Immature natural killer cell (primary cell): ENCODE data around the gene SAMD4B. TPM values are rescaled to one million over a fixed set of nuclear protein-coding genes. Genes with fewer than 3 reads are reported as not detected.

Source experiments
- DNase-seq, 3 donors: peaks; one replicate each; pipeline ENCODE4 v3.0.0; 2022; ENCODE audit warnings: mixed read lengths in 1 of 3
- H3K27ac Mint-ChIP-seq, 6 donors: one replicate each; pipeline ENCODE4 v1.8.0; 2020; ENCODE audit warnings: mixed read lengths in 6 of 6, mild to moderate bottlenecking in 5 of 6, inconsistent platforms in 4 of 6, moderate library complexity in 3 of 6
- H3K27me3 Mint-ChIP-seq, 3 donors: one replicate each; pipeline ENCODE4 v1.8.0; 2020 to 2021; ENCODE audit warnings: low read depth in 3 of 3, mild to moderate bottlenecking in 3 of 3, mixed read lengths in 3 of 3, moderate library complexity in 3 of 3, inconsistent platforms in 1 of 3
- H3K36me3 Mint-ChIP-seq, 3 donors: one replicate each; pipeline ENCODE4 v1.8.0; 2020; ENCODE audit warnings: mixed read lengths in 3 of 3, inconsistent platforms in 2 of 3, mild to moderate bottlenecking in 2 of 3
- H3K4me1 Mint-ChIP-seq, 2 donors: one replicate each; pipeline ENCODE4 v1.8.0; 2020; ENCODE audit warnings: inconsistent platforms in 2 of 2, mild to moderate bottlenecking in 2 of 2, mixed read lengths in 2 of 2, moderate library complexity in 1 of 2
- H3K4me3 Mint-ChIP-seq, 5 donors: one replicate each; pipeline ENCODE4 v1.8.0; 2020; ENCODE audit warnings: mild to moderate bottlenecking in 5 of 5, mixed read lengths in 5 of 5, inconsistent platforms in 3 of 5, moderate library complexity in 3 of 5
- H3K9me3 Mint-ChIP-seq, 6 donors: one replicate each; pipeline ENCODE4 v1.8.0; 2020; ENCODE audit warnings: mild to moderate bottlenecking in 6 of 6, mixed read lengths in 6 of 6, inconsistent platforms in 4 of 6, moderate library complexity in 3 of 6
- polyA plus RNA-seq, 3 donors: library from polyadenylated mRNA; unstranded; fragments of 300-500 nt; fragmentation: Illumina TruSeq; gene quantifications; one replicate each; pipeline ENCODE4 v1.2.3, GENCODE V29; 2021

SAMD4B gene
- polyA plus RNA-seq, 3 donors from 2014 or later, result 2.9 to 17.8 (median 3.9) TPM

DNA sequence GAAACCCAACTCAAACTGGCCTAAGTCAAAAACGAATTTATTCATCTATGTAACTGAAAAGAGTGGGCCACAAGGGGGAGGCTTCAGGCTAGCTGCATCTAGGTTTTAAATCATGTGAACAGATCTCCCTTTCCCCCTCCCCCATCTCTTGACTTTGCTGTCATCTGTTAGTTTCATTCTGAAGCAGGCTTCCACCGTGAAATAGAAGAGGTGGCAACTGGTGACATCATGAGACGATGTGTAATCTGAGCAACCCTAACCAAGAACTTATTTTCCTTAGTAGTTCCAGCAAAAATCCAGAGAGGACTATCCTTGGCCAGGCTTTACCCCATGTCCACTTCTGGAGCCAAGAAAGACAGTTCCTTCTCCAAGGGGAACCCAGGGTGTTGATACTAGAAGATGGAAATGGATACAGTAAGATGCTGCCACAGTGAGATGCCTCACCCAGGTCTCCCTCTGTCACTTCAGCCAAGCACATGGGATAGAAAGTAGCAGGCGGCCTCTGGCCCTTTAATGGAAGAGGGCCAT is 9.4 kb downstream of the SAMD4B start:
- peak in 2 of 3 donors; percentile 22 to 24 for DNase-seq
- Mint-ChIP-seq H3K4me1 (peaks cover 9 to 18% of the 10 kb centered on the region in 2 donors), H3K36me3 (peaks cover 3 to 35% (median 22%) of the 10 kb centered on the region in 3 donors), H3K9me3 (no peaks in the 10 kb centered on the region), H3K4me3 (no peak overlapping the region), H3K27ac (peak overlapping the region in 3 of 6 donors; percentile 52 to 55 (median 55)), H3K27me3 (peaks cover 0 to 3% (median 0%) of the 10 kb centered on the region in 3 donors)

DNA sequence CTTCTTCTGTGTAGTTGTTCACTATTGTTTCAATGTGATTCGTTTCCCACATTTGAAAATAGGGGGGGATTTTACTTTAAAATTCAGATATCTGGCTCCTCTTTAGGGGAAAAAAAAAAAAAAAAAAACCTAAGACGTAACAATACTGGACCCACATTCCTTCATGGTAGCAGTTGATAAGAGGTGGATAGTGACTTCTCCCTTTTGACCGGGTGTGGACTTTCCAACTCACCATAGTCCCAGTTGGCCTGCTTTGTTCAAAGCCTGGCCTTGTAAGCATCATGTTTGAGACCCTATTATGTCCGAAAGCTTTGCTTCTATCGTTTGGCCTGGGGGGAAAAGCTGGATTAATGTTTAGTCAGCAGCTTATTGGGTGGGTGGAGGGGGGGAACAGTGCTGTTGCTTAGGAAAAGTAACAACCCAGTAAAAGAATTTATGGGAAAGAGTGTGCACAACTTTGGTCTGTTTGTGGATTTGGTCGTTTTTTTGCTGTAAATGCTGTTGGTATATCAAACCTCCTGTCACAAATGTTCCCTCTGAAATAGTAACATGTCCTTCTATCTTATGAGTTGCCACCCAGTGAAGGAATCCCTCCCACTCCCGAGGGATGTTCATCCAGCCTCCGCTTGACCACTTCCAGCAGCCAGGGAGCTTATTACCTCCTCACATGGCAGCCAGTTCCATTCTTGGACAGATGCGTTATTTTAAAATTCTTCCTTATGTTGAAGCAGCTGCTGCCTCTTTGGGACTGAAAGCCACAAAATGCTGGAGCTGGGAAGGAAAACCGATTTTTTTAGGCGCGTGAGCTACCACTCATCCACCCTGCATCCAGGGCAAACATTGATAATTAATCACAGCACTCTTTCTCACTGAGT is 10.4 kb downstream of the SAMD4B start:
- peaks cover 0 to 3% (median 0%) of the 10 kb centered on the region in 3 donors for H3K27me3 Mint-ChIP-seq
- peaks cover 4 to 9% of the 10 kb centered on the region in 2 donors for H3K4me1 Mint-ChIP-seq
- peak overlapping the region in 1 of 6 donors; percentile 55 for H3K27ac Mint-ChIP-seq
- DNase-seq, result no peak
- H3K4me3 Mint-ChIP-seq, result no peak overlapping the region
- peaks cover 3 to 44% (median 29%) of the 10 kb centered on the region in 3 donors for H3K36me3 Mint-ChIP-seq
- H3K9me3 Mint-ChIP-seq, result no peaks in the 10 kb centered on the region

DNA sequence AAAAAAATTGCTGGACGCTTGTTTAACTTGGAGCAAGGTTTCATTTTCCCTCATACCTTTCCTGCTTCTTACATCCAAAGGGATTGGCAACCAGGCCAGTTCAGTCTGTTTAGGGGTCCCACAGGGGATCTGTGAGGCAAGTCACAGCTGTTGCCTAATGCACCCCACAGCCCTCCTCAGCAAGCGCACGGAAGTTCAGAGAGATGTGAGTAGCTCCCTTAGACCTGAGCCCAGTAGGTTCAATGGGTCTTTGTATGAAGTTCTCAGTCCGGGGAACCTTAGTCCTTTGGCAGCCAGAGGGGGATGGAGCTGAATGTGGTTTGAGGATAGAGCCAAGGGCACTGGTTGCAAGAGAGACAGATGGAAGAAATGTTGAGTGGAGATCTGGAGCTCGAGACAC is 13.0 kb downstream of the SAMD4B start:
- H3K9me3 Mint-ChIP-seq, result no peaks in the 10 kb centered on the region
- H3K27me3 Mint-ChIP-seq, result peaks cover 0 to 3% (median 0%) of the 10 kb centered on the region in 3 donors
- H3K27ac Mint-ChIP-seq, result no peak overlapping the region
- H3K4me3 Mint-ChIP-seq, result no peak overlapping the region
- DNase-seq, result no peak
- peaks cover 7 to 53% (median 34%) of the 10 kb centered on the region in 3 donors for H3K36me3 Mint-ChIP-seq
- peaks cover 0 to 2% of the 10 kb centered on the region in 2 donors for H3K4me1 Mint-ChIP-seq

DNA sequence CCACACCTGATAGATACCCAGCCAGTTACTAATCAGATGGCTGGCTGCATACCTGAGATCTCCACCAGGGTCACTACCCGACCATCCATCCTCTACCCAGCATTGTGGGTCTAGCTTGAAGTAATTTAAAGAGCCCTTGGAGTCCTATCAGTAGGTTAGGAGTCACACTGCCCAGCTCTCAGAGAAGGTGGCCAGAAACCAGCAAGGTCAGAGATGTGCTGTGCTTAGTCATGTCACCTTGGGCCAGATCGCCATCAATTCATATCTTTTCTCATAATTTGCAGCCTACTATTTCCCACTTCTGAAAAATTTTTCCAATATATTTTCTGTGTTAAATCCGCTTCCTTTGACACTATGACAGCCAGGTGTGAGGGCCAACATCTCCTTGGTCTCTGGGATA is 13.9 kb downstream of the SAMD4B start:
- no peak overlapping the region for H3K4me3 Mint-ChIP-seq
- H3K36me3 Mint-ChIP-seq, result peaks cover 7 to 54% (median 34%) of the 10 kb centered on the region in 3 donors
- H3K9me3 Mint-ChIP-seq, result no peaks in the 10 kb centered on the region
- peaks cover 0 to 2% of the 10 kb centered on the region in 2 donors for H3K4me1 Mint-ChIP-seq
- no peak for DNase-seq
- peak overlapping the region in 1 of 6 donors; percentile 5 for H3K27ac Mint-ChIP-seq
- H3K27me3 Mint-ChIP-seq, result peaks cover 0 to 3% (median 0%) of the 10 kb centered on the region in 3 donors

DNA sequence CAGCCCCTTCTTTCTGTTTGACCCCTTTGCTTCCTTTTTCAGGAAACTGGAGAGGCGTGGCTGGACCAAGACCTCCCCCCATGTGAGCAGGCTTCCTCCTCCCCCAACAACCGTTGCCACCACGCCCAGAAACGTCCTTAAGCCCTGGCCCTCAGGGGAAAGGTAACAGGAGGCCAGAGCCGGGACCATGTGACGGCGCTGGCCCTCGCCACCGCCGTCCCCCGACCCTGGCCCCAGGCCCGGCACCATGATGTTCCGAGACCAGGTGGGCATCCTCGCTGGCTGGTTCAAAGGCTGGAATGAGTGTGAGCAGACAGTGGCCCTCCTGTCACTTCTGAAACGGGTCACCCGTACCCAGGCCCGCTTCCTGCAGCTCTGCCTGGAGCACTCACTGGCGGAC is 14.4 kb downstream of the SAMD4B start:
- Mint-ChIP-seq H3K4me1 (peaks cover 0 to under 1% of the 10 kb centered on the region in 2 donors), H3K27ac (no peak overlapping the region), H3K4me3 (no peak overlapping the region), H3K36me3 (peaks cover 7 to 54% (median 34%) of the 10 kb centered on the region in 3 donors), H3K27me3 (peaks cover 0 to 6% (median 0%) of the 10 kb centered on the region in 3 donors), H3K9me3 (no peaks in the 10 kb centered on the region)
- no peak for DNase-seq

DNA sequence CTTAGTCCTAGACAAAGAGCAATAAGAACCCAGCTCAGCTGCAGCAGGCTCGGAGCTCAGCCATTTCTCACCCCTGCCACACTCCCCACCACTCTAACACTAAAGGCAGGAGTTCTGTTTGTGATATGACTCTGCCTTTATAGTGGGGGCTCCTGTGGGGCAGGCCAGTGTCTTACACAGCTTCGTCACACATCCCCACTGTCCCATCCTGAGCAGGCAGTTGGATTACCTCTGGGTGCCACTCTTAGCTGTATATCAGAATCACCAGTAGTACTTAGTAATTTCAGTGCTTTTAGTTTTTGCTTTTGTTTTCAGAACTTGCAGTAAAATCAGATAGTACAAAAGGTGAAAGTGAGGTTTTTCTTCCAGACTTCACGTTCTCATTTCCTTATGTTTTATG is 16.8 kb downstream of the SAMD4B start:
- peaks cover 12 to 51% (median 31%) of the 10 kb centered on the region in 3 donors for H3K36me3 Mint-ChIP-seq
- H3K27ac Mint-ChIP-seq, result no peak overlapping the region
- peaks cover 0 to 7% (median 0%) of the 10 kb centered on the region in 3 donors for H3K27me3 Mint-ChIP-seq
- DNase-seq, result no peak
- no peaks in the 10 kb centered on the region for H3K4me1 Mint-ChIP-seq
- H3K9me3 Mint-ChIP-seq, result no peaks in the 10 kb centered on the region
- H3K4me3 Mint-ChIP-seq, result no peak overlapping the region

DNA sequence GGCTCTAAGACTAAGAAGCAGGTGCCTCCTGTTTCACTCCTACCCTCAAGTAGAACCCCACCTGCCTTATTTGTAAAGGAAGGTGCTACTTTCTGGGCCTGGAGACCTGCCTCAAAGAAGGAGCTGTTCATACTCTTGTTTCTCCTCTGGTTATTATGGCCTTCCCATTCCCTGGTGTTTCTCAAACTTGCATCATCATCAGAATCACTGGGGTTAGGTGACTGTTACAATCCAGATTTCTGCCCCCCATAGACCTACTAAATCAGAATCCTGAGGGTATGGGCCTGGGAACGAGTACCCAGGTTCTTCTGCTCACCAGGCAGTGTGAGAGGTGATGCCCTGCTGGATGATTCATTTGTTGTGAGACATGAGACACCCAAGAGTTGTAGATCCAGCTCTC is 18.4 kb downstream of the SAMD4B start:
- no peak for DNase-seq
- peaks cover 8 to 43% (median 25%) of the 10 kb centered on the region in 3 donors for H3K36me3 Mint-ChIP-seq
- H3K27me3 Mint-ChIP-seq, result peaks cover 0 to 7% (median 0%) of the 10 kb centered on the region in 3 donors
- no peak overlapping the region for H3K4me3 Mint-ChIP-seq
- H3K27ac Mint-ChIP-seq, result no peak overlapping the region
- no peaks in the 10 kb centered on the region for H3K9me3 Mint-ChIP-seq
- no peaks in the 10 kb centered on the region for H3K4me1 Mint-ChIP-seq

DNA sequence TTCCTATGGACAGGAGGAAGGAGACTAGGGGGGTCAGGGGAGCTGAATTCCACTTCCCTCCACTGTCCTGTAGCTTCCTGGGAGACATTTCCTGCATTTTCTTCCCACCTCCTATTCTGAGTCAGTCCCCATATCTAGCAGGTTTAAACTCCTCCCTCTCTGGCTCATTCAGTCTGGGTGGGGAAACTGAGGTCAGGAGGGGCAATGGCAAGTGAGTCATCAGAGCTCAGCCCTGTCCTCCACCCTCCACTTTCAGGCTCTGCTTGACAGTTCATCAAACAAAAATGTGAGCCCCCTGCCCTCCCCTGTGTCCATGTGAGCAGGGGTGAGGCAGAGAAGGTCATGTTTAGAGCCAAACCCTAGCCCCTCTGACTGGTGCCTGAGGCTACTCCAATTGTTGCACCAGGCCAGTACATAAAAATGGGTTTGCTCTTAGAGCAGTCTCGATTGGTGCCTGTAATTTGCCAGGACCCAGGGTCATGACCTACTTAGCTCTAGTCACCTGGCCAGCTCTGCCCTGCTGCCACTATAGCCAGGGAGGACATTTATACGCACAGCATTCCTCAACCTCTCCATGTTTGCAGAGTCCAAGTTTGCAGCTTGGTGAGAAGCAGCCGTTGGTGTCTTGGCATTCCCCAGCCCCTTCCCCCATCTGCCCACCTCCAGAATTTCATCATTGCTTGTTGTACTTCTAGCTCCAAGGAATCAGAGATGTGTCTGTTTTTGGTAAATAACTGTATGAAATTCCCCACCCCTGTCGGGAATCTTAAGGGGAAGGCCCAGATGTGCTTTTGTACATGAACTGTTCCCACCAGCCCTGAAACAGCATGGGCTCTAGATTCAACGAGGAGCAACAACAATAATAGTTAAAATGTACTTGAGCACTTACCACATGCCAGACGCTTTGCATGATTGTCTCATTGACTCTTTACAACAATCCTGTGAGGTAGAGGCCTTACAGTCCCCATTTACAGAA is 20.7 kb downstream of the SAMD4B start:
- H3K36me3 Mint-ChIP-seq, result peaks cover 8 to 26% (median 11%) of the 10 kb centered on the region in 3 donors
- no peak overlapping the region for H3K27ac Mint-ChIP-seq
- no peak for DNase-seq
- H3K27me3 Mint-ChIP-seq, result peaks cover 0 to 4% (median 0%) of the 10 kb centered on the region in 3 donors
- no peaks in the 10 kb centered on the region for H3K4me1 Mint-ChIP-seq
- no peak overlapping the region for H3K4me3 Mint-ChIP-seq
- H3K9me3 Mint-ChIP-seq, result no peaks in the 10 kb centered on the region

DNA sequence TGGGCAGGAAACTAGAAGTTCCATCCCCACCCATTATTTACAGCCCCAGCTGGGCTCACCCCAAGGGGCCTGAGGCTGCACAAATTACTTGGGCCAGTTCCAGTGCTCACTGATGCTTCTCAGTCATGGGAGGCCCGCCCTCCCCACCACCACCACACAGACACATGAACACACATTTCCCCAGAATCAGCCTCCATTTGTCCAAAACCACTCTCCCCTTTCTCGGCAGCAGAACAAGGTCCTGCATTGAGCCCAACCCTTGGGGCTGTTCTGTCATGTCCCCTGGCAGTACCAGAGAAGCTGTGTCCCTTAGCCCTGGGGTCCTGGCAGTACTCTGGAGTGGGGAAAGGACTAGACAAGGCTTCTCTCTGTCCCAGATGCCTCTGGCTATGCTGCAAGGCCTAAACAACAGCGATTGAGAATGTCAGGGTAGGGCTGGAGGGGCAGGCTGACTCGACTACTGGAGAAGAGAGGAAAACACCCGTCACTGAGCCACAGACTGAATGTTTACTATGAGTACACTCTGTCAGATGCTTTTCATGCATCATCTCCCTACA is 21.8 kb downstream of the SAMD4B start:
- H3K9me3 Mint-ChIP-seq, result no peaks in the 10 kb centered on the region
- no peak overlapping the region for H3K27ac Mint-ChIP-seq
- no peak overlapping the region for H3K4me3 Mint-ChIP-seq
- peaks cover 0 to 6% (median 0%) of the 10 kb centered on the region in 3 donors for H3K27me3 Mint-ChIP-seq
- no peaks in the 10 kb centered on the region for H3K4me1 Mint-ChIP-seq
- peaks cover 7 to 22% (median 8%) of the 10 kb centered on the region in 3 donors for H3K36me3 Mint-ChIP-seq
- no peak for DNase-seq

DNA sequence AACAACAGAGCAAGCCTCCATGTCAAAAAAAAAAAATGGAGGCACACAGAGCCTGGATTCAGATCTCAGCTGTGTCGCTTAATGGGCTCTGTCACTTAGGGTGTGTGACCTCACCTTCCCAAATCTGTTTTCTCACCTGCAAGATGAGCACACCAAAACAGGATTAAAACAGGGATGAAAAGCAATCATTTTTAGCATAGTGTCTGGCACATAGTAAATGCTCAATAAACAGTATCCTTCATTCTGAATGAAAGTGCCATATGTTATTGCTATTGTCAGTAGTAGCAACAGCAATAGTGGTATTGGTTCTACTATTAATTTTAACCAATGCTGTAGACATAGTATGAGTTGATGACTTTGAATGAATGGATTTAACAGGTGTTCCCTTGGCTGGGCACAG is 23.3 kb downstream of the SAMD4B start:
- H3K27ac Mint-ChIP-seq, result no peak overlapping the region
- no peak for DNase-seq
- peaks cover 3 to 25% (median 6%) of the 10 kb centered on the region in 3 donors for H3K36me3 Mint-ChIP-seq
- no peaks in the 10 kb centered on the region for H3K9me3 Mint-ChIP-seq
- H3K4me1 Mint-ChIP-seq, result no peaks in the 10 kb centered on the region
- no peak overlapping the region for H3K4me3 Mint-ChIP-seq
- H3K27me3 Mint-ChIP-seq, result peaks cover 0 to 7% (median 0%) of the 10 kb centered on the region in 3 donors

DNA sequence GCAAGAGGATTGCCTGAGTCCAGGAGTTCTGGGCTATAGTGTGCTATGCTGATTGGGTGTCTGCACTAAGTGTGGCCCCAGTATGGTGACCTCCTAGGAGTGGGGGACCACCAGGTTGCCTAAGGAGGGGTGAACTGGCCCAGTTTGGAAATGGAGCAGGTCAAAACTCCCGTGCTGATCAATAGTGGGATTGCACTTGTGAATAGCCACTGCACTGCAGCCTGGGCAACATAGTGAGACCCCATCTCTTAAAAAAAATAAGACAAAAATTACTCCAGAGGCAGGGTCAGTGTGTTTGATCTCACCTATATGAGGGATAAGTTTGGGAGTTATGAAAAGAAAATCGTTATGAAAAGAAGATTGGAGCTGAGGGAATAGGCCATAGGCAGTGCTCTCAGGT is 27.0 kb downstream of the SAMD4B start:
- Mint-ChIP-seq H3K27ac (no peak overlapping the region), H3K4me1 (no peaks in the 10 kb centered on the region), H3K4me3 (no peak overlapping the region), H3K9me3 (no peaks in the 10 kb centered on the region), H3K36me3 (peaks cover 8 to 21% (median 11%) of the 10 kb centered on the region in 3 donors), H3K27me3 (peaks cover 0 to 3% (median 0%) of the 10 kb centered on the region in 3 donors)
- DNase-seq, result no peak

DNA sequence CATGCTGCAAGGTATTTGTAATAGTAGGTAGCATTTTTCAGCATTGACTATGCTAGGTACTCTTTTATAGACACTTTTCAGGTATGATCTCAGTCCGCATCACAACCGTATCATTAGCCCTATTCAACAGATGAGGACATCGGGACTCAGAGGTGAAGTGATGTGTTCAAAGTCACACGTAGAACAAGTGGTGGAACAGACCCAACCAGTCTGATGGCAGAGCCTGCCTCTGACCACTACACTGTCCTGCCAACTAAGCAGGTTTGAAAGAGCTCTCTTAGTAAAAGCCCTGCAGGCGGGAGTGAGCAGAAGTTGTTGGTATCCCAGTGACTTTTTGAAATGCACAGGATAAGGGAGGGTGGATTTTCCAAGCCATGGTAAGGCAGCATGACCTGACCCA is 28.5 kb downstream of the SAMD4B start:
- Mint-ChIP-seq H3K9me3 (no peaks in the 10 kb centered on the region), H3K4me1 (no peaks in the 10 kb centered on the region), H3K27me3 (peaks cover 0 to 3% (median 0%) of the 10 kb centered on the region in 3 donors), H3K27ac (peak overlapping the region in 1 of 6 donors; percentile 28), H3K4me3 (no peak overlapping the region), H3K36me3 (peaks cover 8 to 23% (median 11%) of the 10 kb centered on the region in 3 donors)
- no peak for DNase-seq
